Cardiac ventricle fibroblast (primary cell): ENCODE measurements around the gene RAB1A. TPM values are rescaled to one million over a fixed set of nuclear protein-coding genes. Genes with fewer than 3 reads are reported as not detected.

Experiments used
- total RNA-seq: library from RNA; depleted of rRNA; stranded (reverse); fragments of >200 nt; gene quantifications from 2 replicates; pipeline ENCODE4 v1.2.3, GENCODE V29; 2015

Gene RAB1A
- total RNA-seq: 81.5 and 113 TPM in 2 replicates

DNA sequence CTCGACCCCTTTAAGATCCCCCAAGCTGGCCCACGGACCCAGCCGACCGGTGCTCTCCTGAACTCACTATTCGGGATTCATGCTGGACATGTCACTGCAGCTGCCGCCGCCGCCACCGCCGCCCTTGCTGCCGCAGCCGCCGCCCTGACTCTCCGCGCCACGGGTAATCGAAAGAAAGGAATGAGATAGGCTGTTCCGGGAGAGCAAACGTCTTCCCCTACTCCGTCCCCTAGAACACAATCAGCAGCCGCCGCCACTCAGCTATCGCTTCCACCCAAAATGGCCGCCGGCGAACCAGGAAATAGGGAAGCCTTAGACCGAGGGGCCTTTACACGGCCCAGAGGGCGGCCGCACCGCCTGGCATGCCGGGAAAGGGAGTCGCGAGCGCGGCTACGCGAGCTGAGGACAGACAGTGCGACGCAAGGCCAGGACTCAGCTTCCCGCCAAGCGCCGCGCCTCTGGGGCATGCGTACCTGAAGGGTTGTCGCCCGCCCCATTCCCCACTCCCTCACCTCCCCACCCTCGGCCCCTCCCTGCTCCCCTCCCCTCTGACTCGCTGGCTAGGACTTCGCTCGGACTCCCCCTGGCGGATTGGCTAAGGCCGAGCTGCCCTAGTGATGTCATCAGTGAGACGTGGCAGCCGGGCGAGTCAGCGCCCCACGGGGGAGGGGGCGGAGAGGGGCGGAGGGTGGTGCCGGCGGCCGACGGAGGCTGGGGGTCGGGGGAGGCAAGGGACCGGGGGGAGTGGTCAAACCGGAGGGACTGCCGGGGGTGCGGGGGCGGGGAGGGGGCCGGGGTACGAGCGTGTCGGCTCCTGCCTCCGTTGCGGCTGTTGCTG, at the start of gene RAB1A:
TSS of gene RAB1A (minus strand) at position 281 of the 838 bp plus-strand sequence. CDS start at position 90, 191 bp downstream.

DNA sequence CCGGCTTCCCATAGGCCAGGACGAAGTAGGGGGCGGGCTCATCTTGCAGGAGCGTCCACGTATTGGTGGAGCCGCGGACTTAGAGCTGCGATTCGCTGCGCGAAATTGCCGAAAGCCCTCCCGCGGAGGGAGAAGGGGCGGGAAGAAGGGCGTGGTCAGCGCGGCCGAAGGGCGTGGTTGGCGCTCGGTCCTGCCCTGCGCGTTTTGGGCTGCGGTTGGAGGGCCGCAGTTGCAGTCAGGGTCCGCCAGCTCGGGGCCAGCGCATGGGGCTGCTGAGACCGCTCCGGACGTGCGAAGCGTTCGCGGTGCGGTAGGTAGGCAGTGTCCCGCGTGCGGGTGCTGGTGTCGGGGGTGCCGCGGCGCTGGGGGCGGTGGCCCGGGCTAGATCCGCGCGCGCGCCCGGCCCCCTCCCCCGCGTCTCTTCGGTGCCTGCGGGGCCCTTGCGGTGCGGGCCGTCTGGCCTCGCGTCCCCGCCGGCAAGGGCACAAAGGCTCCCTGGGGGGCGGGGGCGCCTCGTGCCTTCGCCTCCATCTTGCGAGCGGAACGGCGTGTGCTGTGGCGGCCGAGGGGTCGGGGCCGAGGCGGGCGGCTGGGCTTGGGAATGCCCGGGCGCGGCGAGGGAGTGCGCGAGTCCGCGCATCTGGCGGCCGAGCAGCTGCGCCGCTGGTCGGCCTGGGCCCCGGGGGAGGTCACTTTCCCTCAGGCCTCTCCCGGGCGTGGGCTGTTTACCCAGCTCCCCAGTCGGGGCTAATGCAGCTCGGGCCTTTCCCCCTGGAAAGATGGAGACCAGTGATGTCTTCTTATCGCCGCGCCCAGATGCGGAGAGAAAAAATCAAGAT, 73.5 kb downstream of the RAB1A start, which contains the start of gene CEP68:
TSS of gene CEP68 (plus strand) at position 202 of the 839 bp plus-strand sequence. CDS start 13,029 bp downstream, outside the sequence.

Other genes with a start within 250 kb of the RAB1A start
- gene SLC1A4, start 140.7 kb downstream of the RAB1A start, total RNA-seq: 2.2 and 2.7 TPM in 2 replicates
- gene CEP68, start 73.7 kb downstream of the RAB1A start, total RNA-seq: 9.2 and 9.5 TPM in 2 replicates
- 78.3 and 85.3 TPM in 2 replicates for gene ACTR2, start 97.7 kb upstream of the RAB1A start, total RNA-seq